Pulmonary artery endothelial cell (primary cell): Measurements from ENCODE around the gene INAVA. TPM values are rescaled to one million over a fixed set of nuclear protein-coding genes. Genes with fewer than 3 reads are reported as not detected.
"Not testable (repeated sequence)": the region's sequence is repeated elsewhere in the genome, so short reads cannot be mapped to it uniquely, and the experiment has no call there.

Experiments
- DNase-seq: peaks from one replicate; pipeline ENCODE4 v3.0.0-alpha.2; 2011; ENCODE audit warnings: low read depth, low spot score
- total RNA-seq: library from RNA; depleted of rRNA; stranded (reverse); fragments of >200 nt; gene quantifications from 2 replicates; pipeline ENCODE4 v1.2.3, GENCODE V29; 2014

The INAVA gene
- total RNA-seq, 1 donor from 2014 or later, result not detected

DNA sequence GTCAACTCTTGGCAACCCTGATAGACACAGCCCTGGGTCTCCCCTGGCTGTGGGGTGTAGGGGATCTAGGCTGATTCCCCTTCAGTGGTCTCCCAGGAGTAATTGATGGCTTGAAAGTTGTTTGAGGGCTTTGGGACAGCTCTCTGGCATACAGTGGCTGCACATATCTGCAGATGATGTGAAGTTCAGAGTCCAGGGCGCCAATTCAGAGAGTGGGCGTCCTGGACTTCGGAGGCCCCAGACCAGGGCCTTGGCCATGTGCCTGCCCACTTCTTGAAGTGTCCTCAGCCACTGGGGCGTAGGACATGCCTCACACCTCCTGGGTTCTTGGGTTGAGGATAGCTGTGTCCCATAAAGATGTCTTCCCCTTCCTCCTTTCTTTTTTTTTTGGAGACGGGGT, 2.6 kb downstream of the INAVA start:
- DNase-seq, result no peak

DNA sequence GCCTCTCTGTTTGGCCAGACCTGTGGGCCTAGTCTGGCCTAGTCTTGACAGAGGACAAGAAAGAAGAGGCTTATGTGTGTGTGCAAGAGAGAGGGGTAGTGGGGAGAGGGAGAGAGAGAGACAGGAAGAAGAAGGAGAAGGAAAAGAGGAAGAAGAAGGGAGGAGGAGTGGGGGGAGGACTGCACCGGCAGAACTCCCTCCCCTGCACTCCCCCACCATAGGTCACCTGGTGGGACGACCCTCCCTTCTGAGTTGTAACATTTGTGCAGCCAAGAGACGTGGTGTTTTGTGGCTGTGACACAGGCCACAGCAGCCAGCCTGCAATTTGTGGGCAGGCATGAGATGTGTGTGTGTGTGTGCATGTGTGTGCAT, 4.3 kb downstream of the INAVA start:
- no peak for DNase-seq

DNA sequence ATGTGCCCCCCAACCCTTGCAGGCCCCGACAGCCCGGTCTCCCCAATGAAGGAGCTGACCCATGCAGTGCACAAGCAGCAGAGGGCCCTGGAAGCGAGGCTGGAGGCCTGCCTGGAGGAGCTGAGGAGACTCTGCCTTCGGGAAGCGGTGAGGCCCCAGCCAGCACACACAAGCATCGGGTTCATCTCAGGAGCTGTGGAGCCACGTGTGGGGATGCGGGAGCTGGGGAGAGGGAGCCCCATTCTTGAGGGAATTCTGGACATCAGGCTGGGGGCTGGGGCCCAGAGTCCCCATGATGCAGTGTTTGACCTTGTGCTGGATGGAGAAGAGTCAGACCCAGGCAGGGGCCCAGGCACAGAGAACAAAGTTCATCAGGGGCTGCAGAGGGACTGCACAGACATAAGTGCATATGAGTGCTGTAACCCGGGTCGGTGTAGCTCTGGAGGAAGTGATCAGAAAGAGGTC, 4.8 kb downstream of the INAVA start:
- DNase-seq, result no peak

DNA sequence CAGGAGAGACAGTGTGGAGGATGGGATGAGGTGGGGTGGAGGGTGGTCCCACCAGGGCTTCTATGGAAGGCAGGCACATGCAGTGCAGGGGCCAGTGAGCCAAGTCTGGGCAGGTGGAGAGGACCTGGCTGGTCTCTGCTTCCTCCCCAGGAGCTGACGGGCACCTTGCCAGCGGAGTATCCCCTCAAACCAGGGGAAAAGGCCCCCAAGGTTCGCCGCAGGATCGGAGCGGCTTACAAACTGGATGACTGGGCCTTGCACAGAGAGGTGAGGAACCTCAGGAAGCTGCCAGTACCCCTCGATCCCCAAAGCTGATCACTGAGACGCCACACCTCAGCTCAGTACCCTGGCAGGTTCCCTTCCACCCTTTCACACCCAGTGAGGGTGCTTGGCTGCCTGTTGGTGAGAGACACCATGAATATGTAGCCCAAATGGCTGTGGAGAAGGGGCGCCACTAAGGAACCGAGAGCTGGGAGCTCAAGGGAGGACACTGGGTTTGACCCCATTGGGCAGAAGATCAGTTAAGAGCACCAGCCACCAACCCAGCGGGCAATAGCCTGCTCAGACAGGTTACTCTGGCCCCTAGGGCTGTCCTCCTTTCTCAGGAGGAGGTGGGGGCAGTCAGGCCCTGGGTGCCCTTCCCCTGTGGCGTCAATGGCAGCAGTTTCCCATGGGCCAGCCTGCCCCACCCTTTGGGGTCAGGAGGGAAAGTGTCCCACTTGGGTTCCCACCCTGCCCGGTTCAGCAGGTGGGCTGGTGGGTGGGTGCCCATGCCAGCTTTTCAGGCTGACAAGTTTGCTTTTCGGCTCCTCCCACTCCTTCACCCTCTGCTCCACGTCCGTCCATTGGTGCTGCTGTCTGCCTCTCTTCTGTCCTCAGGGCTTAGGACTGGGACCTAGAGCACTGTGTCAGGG, 5.5 kb downstream of the INAVA start:
- DNase-seq, result no peak

DNA sequence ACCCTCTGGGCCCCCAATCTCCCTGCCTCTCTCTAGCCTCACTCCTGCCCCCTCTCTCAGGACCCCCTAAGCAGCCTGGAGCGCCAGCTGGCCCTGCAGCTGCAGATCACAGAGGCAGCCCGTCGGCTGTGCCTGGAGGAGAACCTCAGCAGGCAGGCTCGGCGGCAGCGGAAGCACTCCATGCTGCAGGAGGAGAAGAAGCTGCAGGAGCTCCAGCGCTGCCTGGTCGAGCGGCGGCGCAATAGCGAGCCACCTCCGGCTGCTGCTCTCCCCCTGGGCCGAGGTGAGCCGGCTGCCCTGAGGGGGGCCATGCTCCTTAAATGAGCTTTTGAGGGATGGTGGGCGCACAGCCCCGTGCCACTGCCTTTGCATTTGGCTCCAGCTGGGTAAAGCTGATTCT, 6.2 kb downstream of the INAVA start:
- no peak for DNase-seq

DNA sequence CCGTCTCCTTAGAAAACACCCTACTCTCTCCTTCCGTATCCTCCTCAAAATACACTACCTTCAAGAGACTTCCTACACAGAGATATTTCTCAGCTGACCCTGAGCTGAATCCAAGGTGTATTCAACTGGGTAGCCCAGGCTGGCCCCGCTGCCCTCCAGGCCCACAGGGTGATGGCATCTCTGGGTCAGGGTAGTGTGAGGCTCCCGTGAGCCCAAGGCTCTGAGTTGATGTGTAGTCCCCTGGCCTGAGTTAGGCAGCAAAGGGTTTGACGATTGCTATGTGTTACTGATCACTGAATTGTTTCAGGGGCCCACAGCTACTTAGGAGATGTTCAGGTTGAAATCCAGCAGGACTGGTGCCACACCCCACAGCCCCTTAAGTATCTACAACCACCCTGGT, 6.7 kb downstream of the INAVA start:
- no peak for DNase-seq

DNA sequence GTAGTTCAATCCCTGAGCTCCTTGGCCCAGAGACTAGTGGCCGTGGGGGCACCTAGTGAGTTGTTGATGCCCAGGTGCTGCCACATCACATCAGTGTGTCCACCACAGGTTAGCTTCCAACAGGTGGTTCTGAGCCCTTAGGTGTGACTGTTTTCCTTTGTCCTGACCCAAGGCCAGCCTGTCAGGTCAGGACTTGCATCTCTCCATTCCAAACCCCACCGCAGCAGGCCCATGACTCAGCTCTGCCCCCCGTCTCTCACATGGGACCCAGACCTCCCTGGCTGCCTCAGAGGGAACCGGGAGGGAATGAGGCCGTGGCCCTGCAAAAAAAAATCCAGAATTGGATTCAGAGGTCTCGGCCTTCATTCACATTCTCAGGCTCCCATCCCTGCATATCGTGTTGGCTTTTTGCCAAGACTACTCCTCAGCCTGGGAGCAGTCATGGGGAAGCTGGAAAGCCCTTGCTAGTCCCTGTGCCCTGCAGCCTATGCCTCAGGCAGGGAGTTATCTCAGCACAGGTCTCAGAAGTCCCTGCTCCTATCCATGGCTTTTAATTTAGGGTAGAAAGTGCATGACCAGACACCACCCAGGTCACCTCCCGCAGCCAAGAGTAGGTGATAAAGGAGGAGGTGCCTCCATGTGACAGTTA, 7.2 kb downstream of the INAVA start:
- DNase-seq, result no peak

DNA sequence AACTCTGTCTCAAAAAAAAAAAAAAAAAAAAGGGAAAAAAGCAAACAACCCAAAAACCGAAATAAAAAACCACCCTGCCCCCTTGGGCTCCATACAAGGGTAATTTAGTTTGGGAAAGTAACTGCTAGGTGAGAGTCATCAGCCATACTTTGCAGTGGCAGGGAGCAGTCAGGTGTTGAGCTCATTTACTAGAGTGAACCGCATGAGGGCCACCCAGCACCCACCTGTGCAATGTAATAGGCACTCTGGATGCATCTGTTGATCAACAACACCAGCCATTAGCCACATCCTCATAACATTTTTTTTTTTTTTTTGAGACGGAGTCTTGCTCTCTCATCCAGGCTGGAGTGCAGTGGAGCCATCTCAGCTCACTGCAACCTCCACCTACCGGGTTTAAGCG, 9.1 kb downstream of the INAVA start:
- no peak for DNase-seq

DNA sequence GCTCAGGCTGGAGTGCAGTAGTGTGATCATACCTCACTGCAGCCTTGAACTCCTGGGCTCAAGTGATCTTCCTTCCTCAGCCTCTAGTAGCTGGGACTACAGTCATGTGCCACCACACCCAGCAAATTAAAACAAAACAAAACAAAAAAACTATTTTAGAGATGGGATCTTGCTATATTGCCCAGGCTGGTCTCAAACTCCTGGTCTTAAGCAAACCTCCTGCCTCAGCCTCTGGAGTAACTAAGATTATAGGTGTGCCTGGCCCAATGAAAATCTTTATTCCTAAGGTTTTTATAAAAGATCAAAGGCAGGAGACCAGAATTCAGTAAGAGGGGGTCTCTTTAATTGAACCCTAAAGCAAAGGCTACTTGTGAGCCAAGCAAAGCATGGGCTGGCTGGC, 10.1 kb downstream of the INAVA start:
- DNase-seq, result no peak

DNA sequence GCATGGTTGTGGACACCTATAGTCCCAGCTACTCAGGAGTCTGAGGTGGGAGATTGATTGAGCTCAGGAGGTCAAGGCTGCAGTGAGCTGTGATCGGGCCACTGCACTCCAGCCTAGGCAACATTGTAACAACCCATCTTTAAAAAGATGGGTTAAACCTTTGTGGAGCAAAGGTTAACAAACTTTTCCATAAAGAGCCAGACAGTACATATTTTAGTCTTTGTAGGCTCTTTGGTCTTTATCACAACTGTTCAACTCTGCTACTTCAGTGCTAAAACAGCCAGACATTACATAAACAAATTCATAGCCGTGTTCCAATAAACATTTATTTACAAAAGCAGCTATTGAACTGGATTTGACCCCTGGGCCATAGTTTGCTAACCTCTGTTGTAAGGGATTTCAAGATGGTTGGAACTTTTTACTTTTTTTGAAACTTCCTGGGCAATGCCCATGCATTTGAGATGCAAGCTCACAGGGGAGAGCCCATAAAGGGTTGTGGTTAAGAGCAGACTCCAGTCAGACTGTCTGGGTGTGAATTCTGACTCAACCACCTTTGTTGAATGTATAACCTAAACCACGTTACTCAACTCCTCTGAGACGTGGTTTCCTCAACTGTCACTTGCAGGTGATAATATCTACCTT, 10.8 kb downstream of the INAVA start:
- DNase-seq, result no peak

DNA sequence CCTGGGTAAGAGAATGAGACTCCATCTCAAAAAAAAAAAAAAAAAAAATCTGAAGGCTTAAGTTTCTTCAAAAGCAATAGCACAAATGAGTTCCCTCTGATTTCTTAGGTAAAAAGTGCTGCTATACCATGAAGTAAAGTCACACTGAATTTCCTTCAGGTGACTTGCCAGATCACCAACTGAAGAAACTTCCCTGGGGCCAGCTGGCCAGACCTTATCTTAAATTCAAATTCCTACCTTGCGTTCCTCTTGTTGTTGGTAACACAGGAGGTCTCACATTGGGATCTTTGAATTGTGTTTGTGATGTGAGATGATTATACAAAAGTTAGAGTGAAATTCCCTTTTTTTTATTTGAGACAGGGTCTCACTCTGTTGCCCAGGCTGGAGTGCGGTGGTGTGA, 11.8 kb downstream of the INAVA start:
- no peak for DNase-seq

DNA sequence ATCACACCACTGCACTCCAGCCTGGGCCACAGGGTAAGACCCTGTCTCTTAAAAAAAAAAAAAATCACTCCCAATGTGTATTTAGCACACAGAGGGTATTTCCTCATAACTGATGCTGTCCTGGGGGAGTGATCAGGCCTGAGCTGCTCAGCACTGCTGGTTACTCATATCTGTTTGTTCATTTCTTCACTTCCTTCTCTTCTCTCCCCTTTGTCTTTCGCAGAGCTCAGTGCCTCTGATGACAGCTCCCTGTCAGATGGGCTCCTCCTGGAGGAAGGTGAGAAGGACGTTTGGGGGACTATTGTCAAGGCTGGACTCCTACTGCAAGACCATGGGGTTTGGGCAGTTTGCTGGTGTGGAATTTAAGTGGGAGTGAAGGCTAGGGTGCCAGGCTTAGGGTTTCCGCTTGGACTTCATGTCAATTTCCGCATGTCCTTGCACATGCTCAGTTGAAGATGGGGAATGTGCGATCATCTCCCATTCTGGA, 13.0 kb downstream of the INAVA start:
- DNase-seq, result no peak

DNA sequence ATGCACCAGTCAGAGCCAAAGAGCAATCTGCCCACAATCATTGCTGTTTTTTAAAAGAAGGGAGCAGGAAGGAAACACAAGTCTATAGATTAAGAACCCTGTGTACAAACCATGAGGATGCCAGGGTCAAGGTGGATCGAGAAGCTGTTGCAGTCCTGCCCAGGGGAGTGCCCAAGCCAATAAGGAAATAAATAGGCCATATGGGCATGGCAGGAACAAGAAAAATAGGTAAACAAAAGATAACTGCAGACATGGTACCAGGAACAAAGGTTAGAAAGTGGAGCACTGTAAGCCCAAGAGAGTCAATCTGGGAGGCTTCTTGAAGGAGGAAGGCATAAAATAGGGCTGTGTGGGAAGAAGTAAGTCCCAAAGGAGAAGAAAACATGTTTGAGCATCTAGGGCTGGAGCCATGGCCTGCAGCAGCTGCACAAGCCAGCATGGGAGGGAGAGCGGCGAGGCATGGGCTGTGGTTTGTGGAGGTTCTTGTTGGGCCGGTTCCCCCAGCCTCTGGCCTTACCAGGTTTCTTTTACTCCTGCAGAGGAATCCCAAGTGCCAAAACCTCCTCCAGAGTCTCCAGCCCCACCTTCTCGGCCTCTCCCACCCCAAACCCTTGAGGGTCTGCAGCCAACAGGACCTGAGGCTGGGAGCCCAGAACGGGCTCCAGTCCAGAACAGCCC, 13.6 kb downstream of the INAVA start:
- no peak for DNase-seq

DNA sequence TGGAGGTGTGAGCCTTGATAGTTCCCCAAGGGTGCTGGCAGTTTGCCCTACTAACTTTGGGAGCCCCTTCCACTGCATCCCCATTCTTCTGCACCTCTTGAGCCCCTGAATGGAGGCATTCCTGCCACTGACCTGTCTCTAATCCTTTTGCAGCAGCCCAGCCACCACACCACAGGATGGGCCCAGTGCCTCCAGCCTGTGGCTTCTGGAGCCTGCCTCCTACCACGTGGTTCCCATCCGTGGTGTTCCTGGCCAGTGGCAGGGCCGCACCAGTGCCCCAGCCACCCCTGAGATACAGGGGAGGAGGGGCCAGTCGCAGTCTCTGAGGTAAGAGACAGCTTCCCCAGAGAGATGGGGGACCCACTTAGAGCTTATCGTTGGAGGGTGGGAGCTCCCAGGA, 14.4 kb downstream of the INAVA start:
- DNase-seq, result no peak

DNA sequence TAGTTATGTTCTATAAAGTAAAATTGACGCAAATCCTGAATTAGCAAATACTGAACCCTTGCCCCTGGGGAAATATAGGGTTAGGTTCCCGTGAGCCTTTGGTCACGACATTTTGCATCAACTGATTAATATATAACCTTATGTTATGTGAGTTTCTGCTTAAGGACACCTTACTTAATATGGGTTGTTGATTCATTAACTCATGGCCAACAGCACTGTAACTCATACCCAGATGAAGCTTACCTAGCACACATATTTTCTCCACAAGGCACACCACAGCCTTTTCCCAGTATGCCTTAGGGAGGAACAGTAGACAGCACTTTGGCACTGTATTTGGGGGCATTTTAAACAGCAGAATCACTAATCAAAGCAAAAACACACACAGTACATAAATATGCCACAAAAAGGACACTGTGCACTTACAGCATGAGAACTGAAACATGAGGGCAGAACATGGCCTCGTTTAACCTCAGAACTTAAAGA, 15.1 kb downstream of the INAVA start:
- no peak for DNase-seq

DNA sequence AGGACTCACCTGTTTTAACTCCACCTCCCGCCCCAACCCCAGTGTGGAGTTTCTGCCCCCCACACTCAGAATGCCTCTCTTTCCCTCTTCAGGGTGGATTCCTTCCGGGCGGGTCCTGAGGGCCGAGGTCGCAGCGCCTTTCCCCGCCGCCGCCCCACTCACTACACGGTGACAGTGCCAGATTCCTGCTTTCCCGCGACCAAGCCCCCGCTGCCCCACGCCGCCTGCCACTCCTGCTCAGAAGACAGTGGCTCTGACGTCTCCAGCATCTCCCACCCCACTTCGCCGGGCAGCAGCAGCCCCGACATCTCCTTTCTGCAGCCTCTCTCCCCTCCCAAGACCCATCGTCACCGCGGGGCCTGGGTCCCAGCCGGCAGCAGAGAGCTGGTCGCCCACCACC, 16.7 kb downstream of the INAVA start:
- DNase-seq, result no peak

DNA sequence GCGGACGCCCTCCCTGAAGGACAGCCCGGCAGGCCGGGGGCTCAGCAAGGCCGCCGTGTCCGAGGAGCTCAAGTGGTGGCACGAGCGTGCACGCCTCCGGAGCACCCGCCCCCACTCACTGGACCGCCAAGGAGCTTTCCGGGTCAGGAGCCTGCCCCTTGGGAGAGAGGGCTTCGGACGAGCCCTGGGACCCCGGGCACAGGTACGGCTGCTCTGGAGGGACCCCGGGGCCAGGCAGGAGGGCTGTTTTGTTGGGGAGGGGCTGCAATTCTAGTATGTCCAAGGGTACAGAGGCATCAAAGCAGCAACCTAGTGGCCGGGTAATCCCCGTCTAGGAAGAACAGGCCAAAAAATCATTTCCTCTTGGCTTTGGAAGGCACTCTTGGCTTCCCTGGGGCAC, 17.2 kb downstream of the INAVA start:
- not testable (repeated sequence) for DNase-seq

DNA sequence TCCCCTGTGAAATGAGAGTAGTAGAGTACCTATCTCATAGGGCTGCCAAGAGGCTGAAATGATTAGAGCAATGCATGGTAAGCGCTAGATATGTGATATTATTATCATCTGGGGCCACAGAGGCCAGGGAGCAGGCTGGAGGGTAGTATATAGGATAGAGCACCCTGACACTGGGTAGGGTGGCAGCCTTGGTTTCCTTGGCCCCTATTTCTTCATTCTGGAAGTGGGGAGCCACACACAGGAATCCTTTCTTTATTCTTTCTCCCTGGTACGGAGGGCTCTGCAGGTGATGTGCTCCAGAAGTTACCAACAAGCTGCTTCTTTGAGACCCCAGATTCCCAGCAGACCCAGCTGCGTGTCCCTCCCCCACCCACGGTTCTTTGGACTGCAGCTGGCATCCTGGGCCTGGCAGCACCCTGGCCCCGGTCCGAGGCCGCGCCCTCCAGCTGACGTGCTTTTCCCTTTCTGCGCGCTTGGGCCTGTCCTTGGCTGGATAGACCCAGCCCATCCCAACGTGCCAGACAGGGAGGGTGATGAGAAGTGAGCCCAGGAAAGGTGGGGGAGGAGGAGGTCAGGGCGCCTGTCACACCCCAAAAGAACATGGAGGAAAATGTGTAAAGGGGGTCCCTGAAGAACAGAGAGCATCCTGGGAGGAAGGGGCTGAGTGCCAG, 18.2 kb downstream of the INAVA start:
- DNase-seq, result no peak

DNA sequence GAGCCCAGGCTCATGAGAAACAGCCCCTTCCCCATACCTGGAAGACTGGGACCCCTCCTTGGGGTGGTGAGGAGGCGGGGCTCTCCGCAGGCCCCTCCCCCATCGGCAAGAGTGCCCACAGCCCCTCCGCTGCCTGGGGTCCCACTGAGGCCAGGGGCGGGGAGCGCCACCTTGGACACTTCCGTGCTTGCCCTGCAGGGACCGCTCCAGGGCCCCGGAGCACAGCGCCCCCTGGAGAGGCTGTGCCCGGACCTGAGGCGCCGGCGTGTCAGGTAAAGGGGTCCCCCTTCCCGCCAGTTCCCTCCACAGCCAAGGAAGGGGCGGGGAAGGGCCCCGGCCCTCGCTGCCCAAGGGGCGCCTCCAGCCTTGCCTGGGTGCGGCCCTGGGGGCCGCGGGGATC, 21.5 kb downstream of the INAVA start:
- no peak for DNase-seq

DNA sequence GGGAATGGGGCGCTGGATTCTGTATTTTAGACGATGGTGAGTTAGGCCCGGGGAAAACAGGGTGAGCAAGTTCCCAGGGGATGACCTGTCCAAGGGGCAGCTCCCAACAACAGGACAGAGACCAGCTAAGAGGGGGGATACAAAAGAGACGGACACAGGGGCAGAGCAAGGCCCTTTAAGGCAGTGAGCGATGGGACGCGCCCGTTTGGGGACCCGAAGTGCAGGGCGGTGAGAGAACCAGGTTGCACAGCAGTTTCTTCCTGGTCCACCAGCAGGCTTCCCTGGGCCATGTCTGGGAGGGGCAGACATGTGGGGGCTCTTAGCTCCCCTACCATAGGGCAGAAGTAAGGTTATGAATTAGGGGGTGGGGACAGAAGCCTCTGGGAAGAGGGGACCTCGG, 22.0 kb downstream of the INAVA start:
- DNase-seq, result no peak

DNA sequence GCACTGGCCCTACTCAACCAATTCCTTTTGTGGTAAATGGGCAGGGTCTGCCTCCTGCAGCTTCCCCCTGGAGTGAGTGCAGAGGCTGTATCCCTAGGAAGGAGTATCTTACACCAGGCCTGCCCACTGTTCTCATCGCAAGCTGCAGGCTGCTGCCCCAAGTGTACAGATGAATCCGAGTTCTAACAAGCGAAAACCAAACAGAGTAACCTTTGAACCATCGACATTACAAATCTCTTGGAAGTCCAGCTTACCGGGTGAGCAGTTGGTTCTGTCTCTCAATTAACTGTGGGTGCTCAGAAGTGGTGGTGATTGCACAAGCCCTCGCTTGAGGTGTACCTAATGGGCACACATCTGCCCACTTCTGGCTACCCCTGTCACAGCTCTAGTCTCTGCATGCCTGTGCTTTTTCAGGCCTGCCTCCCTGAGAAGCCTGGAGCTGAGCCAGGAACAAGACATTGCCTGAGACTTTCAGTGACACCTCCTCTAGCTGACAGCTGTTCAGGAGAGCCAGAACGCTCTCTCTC, 22.7 kb downstream of the INAVA start:
- no peak for DNase-seq
